HFFc6 (cell line): ENCODE data around the gene LPCAT3. TPM values are rescaled to one million over a fixed set of nuclear protein-coding genes. Genes with fewer than 3 reads are reported as not detected.

ENCODE experiments used
- DNase-seq: peaks from one replicate; pipeline ENCODE4 v3.0.0-alpha.2; 2018
- H3K27ac Mint-ChIP-seq: 2 replicates; pipeline ENCODE4 v1.8.0; 2020; ENCODE audit warnings: mild to moderate bottlenecking, mixed read lengths
- H3K27me3 Mint-ChIP-seq: 2 replicates; pipeline ENCODE4 v1.8.0; 2021; ENCODE audit warnings: mild to moderate bottlenecking, moderate library complexity, mixed read lengths; ENCODE audit not compliant: insufficient read depth
- H3K36me3 Mint-ChIP-seq: 2 replicates; pipeline ENCODE4 v1.8.0; 2021; ENCODE audit warnings: low read depth, mixed read lengths
- H3K4me1 Mint-ChIP-seq: 2 replicates; pipeline ENCODE4 v1.8.0; 2020; ENCODE audit warnings: low read depth, mixed read lengths
- H3K4me3 Mint-ChIP-seq: 2 replicates; pipeline ENCODE4 v1.8.0; 2020; ENCODE audit warnings: mild to moderate bottlenecking, moderate library complexity, mixed read lengths
- H3K9me3 Mint-ChIP-seq: 2 replicates; pipeline ENCODE4 v1.8.0; 2020; ENCODE audit warnings: mild to moderate bottlenecking, mixed read lengths
- CTCF ChIP-seq: fragments of 200-600 bp; sonication (generic); IDR thresholded peaks from 2 replicates; pipeline ENCODE4 v1.5.0; 2021; ENCODE audit warnings: antibody characterized with exemption, mild to moderate bottlenecking
- total RNA-seq, 6 experiments: library from RNA; stranded (reverse); fragmentation: NEBNext Ultra II Directional; extraction: Animal tissue kit (Norgen Biotek cat#: 25700); gene quantifications; 2 replicates in 1 of 6; 3 replicates in 5 of 6; pipeline ENCODE4 v1.2.3, GENCODE V29; 2021

Gene LPCAT3
- total RNA-seq, 6 experiments from 2014 or later: 17.4 to 28.4 (median 21.6) TPM

GRCh38 chr12:6980075-6980474, 38.2 kb downstream of the LPCAT3 start:
- Mint-ChIP-seq H3K27me3 (0 out of 2 replicates have a peak, but pooled peaks cover 1% of the 10 kb centered on the region), H3K27ac (no peak overlapping the region), H3K4me1 (no peaks in the 10 kb centered on the region), H3K4me3 (no peak overlapping the region), H3K9me3 (no peaks in the 10 kb centered on the region), H3K36me3 (peaks cover 5% of the 10 kb centered on the region)
- no peak for DNase-seq
- no peak for TF ChIP-seq CTCF

DNA sequence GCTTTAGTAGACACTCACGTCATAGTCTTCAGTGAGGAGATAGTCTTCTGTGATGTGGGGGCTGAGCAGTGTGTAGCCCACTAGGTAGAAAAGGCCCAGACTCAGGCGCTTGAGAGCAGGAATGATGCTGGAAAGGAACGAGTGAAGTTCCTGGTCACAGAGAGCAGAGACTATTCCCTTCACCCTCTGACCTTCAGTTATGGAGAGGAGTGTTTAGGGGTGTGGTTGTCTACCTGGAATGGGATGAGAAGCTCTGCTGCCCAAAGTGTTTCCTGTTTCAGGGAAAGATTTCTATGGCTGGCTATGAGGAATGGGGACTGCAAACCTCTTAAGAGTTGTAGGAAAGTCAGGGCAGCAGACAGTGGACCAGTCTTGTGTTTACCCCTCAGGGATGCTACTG, 38.8 kb downstream of the LPCAT3 start:
- no peaks in the 10 kb centered on the region for H3K9me3 Mint-ChIP-seq
- H3K4me3 Mint-ChIP-seq: no peak overlapping the region
- 0 out of 2 replicates have a peak, but pooled peaks cover 1% of the 10 kb centered on the region for H3K27me3 Mint-ChIP-seq
- no peaks in the 10 kb centered on the region for H3K4me1 Mint-ChIP-seq
- TF ChIP-seq CTCF: no peak
- no peak overlapping the region for H3K27ac Mint-ChIP-seq
- peaks cover 5% of the 10 kb centered on the region for H3K36me3 Mint-ChIP-seq
- no peak for DNase-seq

DNA sequence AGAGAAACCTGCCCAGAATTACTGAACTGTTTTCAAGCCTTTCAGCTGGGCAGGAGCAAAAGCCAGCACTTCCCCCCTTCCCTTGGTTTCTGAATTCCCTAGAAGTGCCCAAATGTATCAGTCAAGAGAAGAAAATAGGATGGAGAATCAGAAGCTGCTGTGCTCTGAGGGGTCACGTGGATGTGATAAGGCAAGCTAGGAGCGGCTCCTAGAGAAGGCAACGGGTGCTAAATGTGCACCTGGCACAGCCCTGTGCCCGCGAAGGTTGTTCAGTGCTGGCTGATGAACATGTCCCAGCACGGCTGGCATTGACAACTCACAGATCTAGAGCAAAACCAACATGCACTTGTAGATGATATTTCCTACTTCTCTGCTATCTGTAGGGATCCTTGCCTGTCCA, 39.3 kb downstream of the LPCAT3 start:
- Mint-ChIP-seq H3K36me3 (peaks cover 9% of the 10 kb centered on the region), H3K27me3 (0 out of 2 replicates have a peak, but pooled peaks cover 1% of the 10 kb centered on the region), H3K4me1 (no peaks in the 10 kb centered on the region), H3K27ac (no peak overlapping the region), H3K9me3 (no peaks in the 10 kb centered on the region), H3K4me3 (no peak overlapping the region)
- no peak for DNase-seq
- TF ChIP-seq CTCF: no peak

- Mint-ChIP-seq H3K36me3 (peaks cover 13% of the 10 kb centered on the region), H3K27me3 (0 out of 2 replicates have a peak, but pooled peaks cover 1% of the 10 kb centered on the region), H3K27ac (no peak overlapping the region)
Measured at GRCh38 chr12:6978611-6979011, 39.7 kb downstream of the LPCAT3 start.

GRCh38 chr12:6978188-6978587, 40.1 kb downstream of the LPCAT3 start:
- Mint-ChIP-seq H3K36me3 (peaks cover 16% of the 10 kb centered on the region), H3K9me3 (no peaks in the 10 kb centered on the region), H3K4me1 (0 out of 2 replicates have a peak, but pooled peaks cover 4% of the 10 kb centered on the region), H3K4me3 (no peak overlapping the region), H3K27ac (no peak overlapping the region), H3K27me3 (0 out of 2 replicates have a peak, but pooled peaks cover 1% of the 10 kb centered on the region)
- no peak for TF ChIP-seq CTCF
- DNase-seq: no peak

More at GRCh38 chr12:6978611-6979011, 39.7 kb downstream of the LPCAT3 start:
- TF ChIP-seq CTCF: no peak
- H3K9me3 Mint-ChIP-seq: no peaks in the 10 kb centered on the region
- no peak overlapping the region for H3K4me3 Mint-ChIP-seq
- 0 out of 2 replicates have a peak, but pooled peaks cover 4% of the 10 kb centered on the region for H3K4me1 Mint-ChIP-seq
- no peak for DNase-seq
